Measurements from ENCODE around the gene SRRM3. TPM values are rescaled to one million over a fixed set of nuclear protein-coding genes. Genes with fewer than 3 reads are reported as not detected.
"Not testable (repeated sequence)": the region's sequence is repeated elsewhere in the genome, so short reads cannot be mapped to it uniquely, and the experiment has no call there.

The SRRM3 gene
- total RNA-seq, 2 donors from 2014 or later, result 4.1 to 5.0 TPM

DNA sequence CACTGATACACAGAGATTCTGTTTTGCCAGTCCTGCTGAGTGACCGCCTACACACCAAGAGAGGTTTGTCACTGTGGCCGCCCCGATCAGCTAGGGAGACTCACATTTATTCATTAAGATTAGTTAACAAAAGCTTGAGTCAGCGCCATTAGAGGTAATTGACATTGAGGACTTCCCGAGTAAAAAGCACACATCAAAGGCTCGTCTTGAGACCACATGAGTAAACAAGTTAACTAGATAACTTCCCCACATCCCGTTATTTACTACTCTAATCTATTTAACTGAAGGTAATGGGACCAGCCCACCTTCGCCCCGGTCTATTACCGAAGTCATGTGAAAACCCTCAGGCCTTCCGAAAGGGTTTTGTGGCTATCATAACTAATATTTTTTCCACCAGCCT, 23.0 kb downstream of the SRRM3 start:
- no peak overlapping the region for H3K4me3 Mint-ChIP-seq
- WGBS, 2 experiments (ENCODE audit: insufficient coverage in 1 of 2, insufficient read length in 1 of 2), result 22 to 41% methylated on average over 8 to 11 of the region's 11 CpGs
- peaks cover 2% of the 10 kb centered on the region for H3K4me1 ChIP-seq (ENCODE audit: control insufficient read depth, insufficient read depth, low read length)
- H3K36me3 ChIP-seq (ENCODE audit: control insufficient read depth, insufficient read depth, low read length), result no peaks in the 10 kb centered on the region
- peaks cover 10% of the 10 kb centered on the region for H3K27me3 ChIP-seq (ENCODE audit: control insufficient read depth, insufficient read depth, low read length, poor library complexity, severe bottlenecking)
- H3K4me1 Mint-ChIP-seq, result peaks cover 9% of the 10 kb centered on the region
- no peaks in the 10 kb centered on the region for H3K9me3 ChIP-seq (ENCODE audit: control insufficient read depth, low read length)
- no peak overlapping the region for H3K4me3 ChIP-seq (ENCODE audit: low read length)
- TF ChIP-seq, protein P1, sequence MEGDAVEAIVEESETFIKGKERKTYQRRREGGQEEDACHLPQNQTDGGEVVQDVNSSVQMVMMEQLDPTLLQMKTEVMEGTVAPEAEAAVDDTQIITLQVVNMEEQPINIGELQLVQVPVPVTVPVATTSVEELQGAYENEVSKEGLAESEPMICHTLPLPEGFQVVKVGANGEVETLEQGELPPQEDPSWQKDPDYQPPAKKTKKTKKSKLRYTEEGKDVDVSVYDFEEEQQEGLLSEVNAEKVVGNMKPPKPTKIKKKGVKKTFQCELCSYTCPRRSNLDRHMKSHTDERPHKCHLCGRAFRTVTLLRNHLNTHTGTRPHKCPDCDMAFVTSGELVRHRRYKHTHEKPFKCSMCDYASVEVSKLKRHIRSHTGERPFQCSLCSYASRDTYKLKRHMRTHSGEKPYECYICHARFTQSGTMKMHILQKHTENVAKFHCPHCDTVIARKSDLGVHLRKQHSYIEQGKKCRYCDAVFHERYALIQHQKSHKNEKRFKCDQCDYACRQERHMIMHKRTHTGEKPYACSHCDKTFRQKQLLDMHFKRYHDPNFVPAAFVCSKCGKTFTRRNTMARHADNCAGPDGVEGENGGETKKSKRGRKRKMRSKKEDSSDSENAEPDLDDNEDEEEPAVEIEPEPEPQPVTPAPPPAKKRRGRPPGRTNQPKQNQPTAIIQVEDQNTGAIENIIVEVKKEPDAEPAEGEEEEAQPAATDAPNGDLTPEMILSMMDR (conservative IDR thresholded peaks at IDR 0.05), result no peak
- peaks cover 34% of the 10 kb centered on the region for H3K27me3 Mint-ChIP-seq (ENCODE audit: insufficient read depth)
- H3K27ac ChIP-seq (ENCODE audit: low read depth, low read length), result no peak overlapping the region
- no peaks in the 10 kb centered on the region for H3K36me3 Mint-ChIP-seq (ENCODE audit: low read depth)
- H3K9me3 Mint-ChIP-seq, result no peaks in the 10 kb centered on the region
- no peak for DNase-seq
- H3K9ac ChIP-seq (ENCODE audit: extremely low read depth, low read length, poor library complexity, severe bottlenecking), result no peak overlapping the region
- no peak overlapping the region for H3K27ac Mint-ChIP-seq

DNA sequence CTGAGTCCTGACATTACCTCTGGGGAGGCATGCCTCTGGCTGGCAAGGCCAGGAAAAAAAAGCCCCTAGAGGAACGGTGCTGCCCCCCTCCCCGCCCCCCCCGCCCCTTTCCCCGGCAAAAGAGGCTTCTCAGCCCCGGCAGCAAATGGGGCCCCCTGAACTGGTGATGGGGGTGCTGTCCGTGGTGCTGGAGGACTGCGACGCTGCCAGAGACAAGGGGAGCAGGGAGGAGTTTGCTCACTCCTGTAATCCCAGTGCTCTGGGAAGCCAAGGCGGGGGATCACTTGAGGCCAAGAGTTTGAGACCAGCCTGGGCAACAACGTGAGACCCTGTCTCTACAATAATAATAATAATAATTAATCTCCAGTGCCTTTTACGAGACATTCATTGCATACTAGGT, 23.7 kb downstream of the SRRM3 start:
- peaks cover 9% of the 10 kb centered on the region for H3K4me1 Mint-ChIP-seq
- Histone ChIP-seq H3K27me3 (ENCODE audit: control insufficient read depth, insufficient read depth, low read length, poor library complexity, severe bottlenecking) (peaks cover 10% of the 10 kb centered on the region), H3K9ac (ENCODE audit: extremely low read depth, low read length, poor library complexity, severe bottlenecking) (no peak overlapping the region), H3K36me3 (ENCODE audit: control insufficient read depth, insufficient read depth, low read length) (no peaks in the 10 kb centered on the region), H3K9me3 (ENCODE audit: control insufficient read depth, low read length) (no peaks in the 10 kb centered on the region), H3K4me3 (ENCODE audit: low read length) (no peak overlapping the region), H3K4me1 (ENCODE audit: control insufficient read depth, insufficient read depth, low read length) (peaks cover 2% of the 10 kb centered on the region), H3K27ac (ENCODE audit: low read depth, low read length) (no peak overlapping the region)
- no peaks in the 10 kb centered on the region for H3K9me3 Mint-ChIP-seq
- 26 to 50% methylated on average over 2 to 8 of the region's 11 CpGs for WGBS, 2 experiments (ENCODE audit: insufficient coverage in 1 of 2, insufficient read length in 1 of 2)
- H3K27me3 Mint-ChIP-seq (ENCODE audit: insufficient read depth), result peaks cover 38% of the 10 kb centered on the region
- DNase-seq, result peak; percentile 93
- no peak overlapping the region for H3K4me3 Mint-ChIP-seq
- H3K27ac Mint-ChIP-seq, result no peak overlapping the region
- TF ChIP-seq, protein P1 (conservative IDR thresholded peaks at IDR 0.05), result no peak
- no peaks in the 10 kb centered on the region for H3K36me3 Mint-ChIP-seq (ENCODE audit: low read depth)

GRCh38 chr7:76225951-76226350, 24.3 kb downstream of the SRRM3 start:
- no peaks in the 10 kb centered on the region for H3K36me3 ChIP-seq (ENCODE audit: control insufficient read depth, insufficient read depth, low read length)
- no peaks in the 10 kb centered on the region for H3K9me3 ChIP-seq (ENCODE audit: control insufficient read depth, low read length)
- no peak for DNase-seq
- H3K27me3 ChIP-seq (ENCODE audit: control insufficient read depth, insufficient read depth, low read length, poor library complexity, severe bottlenecking), result peaks cover 10% of the 10 kb centered on the region
- H3K9me3 Mint-ChIP-seq, result no peaks in the 10 kb centered on the region
- peaks cover 2% of the 10 kb centered on the region for H3K4me1 ChIP-seq (ENCODE audit: control insufficient read depth, insufficient read depth, low read length)
- WGBS, 2 experiments (ENCODE audit: insufficient coverage in 1 of 2, insufficient read length in 1 of 2), result 72 to 93% methylated on average over 2 of the region's 2 CpGs
- H3K4me1 Mint-ChIP-seq, result peaks cover 9% of the 10 kb centered on the region
- no peak overlapping the region for H3K4me3 Mint-ChIP-seq
- TF ChIP-seq, protein P1 (conservative IDR thresholded peaks at IDR 0.05), result no peak
- H3K36me3 Mint-ChIP-seq (ENCODE audit: low read depth), result no peaks in the 10 kb centered on the region
- H3K27me3 Mint-ChIP-seq (ENCODE audit: insufficient read depth), result peaks cover 40% of the 10 kb centered on the region
- no peak overlapping the region for H3K27ac ChIP-seq (ENCODE audit: low read depth, low read length)
- H3K4me3 ChIP-seq (ENCODE audit: low read length), result no peak overlapping the region
- H3K27ac Mint-ChIP-seq, result no peak overlapping the region
- no peak overlapping the region for H3K9ac ChIP-seq (ENCODE audit: extremely low read depth, low read length, poor library complexity, severe bottlenecking)

- Mint-ChIP-seq H3K4me1 (peaks cover 18% of the 10 kb centered on the region), H3K27me3 (ENCODE audit: insufficient read depth) (peaks cover 48% of the 10 kb centered on the region)
- not testable (repeated sequence) for H3K9me3 Mint-ChIP-seq; H3K36me3 ChIP-seq (ENCODE audit: control insufficient read depth, insufficient read depth, low read length); H3K4me3 ChIP-seq (ENCODE audit: low read length); H3K36me3 Mint-ChIP-seq (ENCODE audit: low read depth); H3K9ac ChIP-seq (ENCODE audit: extremely low read depth, low read length, poor library complexity, severe bottlenecking); H3K27ac Mint-ChIP-seq; H3K9me3 ChIP-seq (ENCODE audit: control insufficient read depth, low read length); H3K4me3 Mint-ChIP-seq; DNase-seq; H3K27me3 ChIP-seq (ENCODE audit: control insufficient read depth, insufficient read depth, low read length, poor library complexity, severe bottlenecking); H3K27ac ChIP-seq (ENCODE audit: low read depth, low read length); H3K4me1 ChIP-seq (ENCODE audit: control insufficient read depth, insufficient read depth, low read length)
- WGBS, 2 experiments (ENCODE audit: insufficient coverage in 1 of 2, insufficient read length in 1 of 2), result 89% methylated on average over 1 of the region's 1 CpG; no CpG with 5 or more reads in 1 of the 2 experiments
These were observed 25.3 kb downstream of the SRRM3 start for GRCh38 chr7:76226878-76227423.

Measured in endodermal cell (in vitro differentiated cells).